Coronary artery (tissue), 2 donors: ENCODE data around the gene CTNNA3.

Experiments used
- DNase-seq: peaks from one replicate; pipeline ENCODE4 v3.0.0-alpha.2; 2017; ENCODE audit warnings: low spot score
- H3K27ac ChIP-seq, 2 donors: fragments of 200-600 bp; sonication (generic); one replicate each; pipeline ENCODE4 v1.5.1; 2016 to 2019
- H3K4me3 ChIP-seq: fragments of 200-600 bp; sonication (generic); 2 replicates; pipeline ENCODE4 v1.5.1; 2016; ENCODE audit warnings: mild to moderate bottlenecking, moderate library complexity
- CTCF ChIP-seq: fragments of 200-600 bp; sonication (generic); IDR thresholded peaks from one replicate; pipeline ENCODE4 v1.5.1; 2019; ENCODE audit warnings: antibody characterized with exemption

The CTNNA3 gene

GRCh38 chr10:66880292-66880691, 815.7 kb downstream of the CTNNA3 start:
- H3K4me3 ChIP-seq, result no peak overlapping the region
- no peak for DNase-seq
- H3K27ac ChIP-seq, result no peak overlapping the region
- TF ChIP-seq CTCF, result no peak

DNA sequence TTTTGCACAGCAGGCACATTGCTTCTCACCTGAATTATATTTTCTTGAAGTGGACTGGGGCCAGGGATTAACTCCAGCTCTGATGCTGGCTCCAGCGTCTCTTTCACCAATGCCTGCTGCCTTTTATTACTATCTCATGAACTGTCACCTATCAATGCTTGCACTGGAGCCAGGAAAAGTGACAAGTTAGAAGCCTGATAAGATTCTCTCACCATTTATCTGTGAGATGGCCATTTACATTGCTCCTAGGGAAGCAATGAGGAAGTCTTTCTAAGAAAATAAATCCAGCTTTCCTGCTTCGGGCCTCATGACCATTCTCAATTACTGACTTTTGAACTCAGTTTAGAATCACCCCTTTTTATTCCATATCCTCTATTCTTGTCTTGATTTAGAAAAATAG, 818.6 kb downstream of the CTNNA3 start:
- TF ChIP-seq CTCF, result no peak
- DNase-seq, result no peak
- no peak overlapping the region for H3K4me3 ChIP-seq
- no peak overlapping the region for H3K27ac ChIP-seq

GRCh38 chr10:66869635-66870034, 826.4 kb downstream of the CTNNA3 start:
- no peak for DNase-seq
- H3K27ac ChIP-seq, result no peak overlapping the region
- no peak for TF ChIP-seq CTCF
- H3K4me3 ChIP-seq, result no peak overlapping the region

DNA sequence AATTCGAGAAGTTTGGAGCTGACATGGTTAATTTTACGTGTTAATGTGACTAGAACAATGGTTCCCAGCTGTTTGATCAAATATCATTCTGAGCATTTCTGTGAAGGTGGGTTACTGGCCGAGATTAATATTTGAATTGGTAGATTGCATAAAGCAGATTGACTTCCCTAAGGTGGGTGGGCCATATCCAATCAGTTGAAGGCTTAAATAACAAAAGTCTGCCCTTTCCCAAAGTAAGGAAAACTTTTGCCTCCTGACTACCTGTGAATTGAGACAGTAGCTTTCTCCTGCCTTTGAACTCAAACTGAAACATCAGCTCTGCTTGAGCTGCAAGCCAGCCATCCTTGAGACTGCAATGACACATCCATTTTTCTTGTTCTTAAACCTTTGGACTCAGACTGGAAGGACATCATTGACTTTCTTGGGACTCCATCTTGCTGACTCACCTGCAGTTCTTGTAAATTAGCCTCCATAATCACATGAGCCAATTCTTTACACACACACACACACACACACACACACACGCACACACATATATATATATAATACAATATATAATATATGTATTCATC, 833.2 kb downstream of the CTNNA3 start:
- no peak overlapping the region for H3K4me3 ChIP-seq
- DNase-seq, result no peak
- no peak for TF ChIP-seq CTCF
- H3K27ac ChIP-seq, result no peak overlapping the region

DNA sequence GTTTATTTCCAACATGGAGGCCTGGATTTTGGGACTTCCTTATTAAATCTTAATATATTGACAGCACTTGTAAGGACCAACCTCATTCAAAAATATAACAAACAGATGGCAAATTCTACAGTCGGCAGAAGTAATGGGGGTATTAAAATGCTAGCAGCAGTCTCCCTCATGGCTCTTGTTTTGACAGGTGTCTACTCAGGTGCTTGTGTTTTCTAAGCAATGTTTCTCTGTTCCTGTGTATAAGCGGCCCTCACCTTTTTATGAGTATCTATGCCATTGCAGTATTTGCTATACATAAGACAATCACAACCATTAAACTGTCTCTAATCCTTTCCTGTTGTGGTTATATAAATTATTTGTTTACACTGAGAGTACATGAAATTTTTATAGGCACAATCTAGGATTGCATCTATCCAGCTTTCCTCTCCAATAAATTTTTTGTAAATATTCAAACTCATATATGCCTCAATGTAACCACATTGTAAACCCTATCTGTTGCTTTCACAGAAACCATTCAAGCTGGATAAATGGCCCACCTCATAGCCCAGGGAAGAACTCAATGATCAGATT, 835.5 kb downstream of the CTNNA3 start:
- no peak for TF ChIP-seq CTCF
- no peak overlapping the region for H3K4me3 ChIP-seq
- H3K27ac ChIP-seq, result no peak overlapping the region
- DNase-seq, result no peak

GRCh38 chr10:66852811-66853210, 843.2 kb downstream of the CTNNA3 start:
- no peak for DNase-seq
- Histone ChIP-seq H3K4me3 (no peak overlapping the region), H3K27ac (no peak overlapping the region)
- TF ChIP-seq CTCF, result no peak

DNA sequence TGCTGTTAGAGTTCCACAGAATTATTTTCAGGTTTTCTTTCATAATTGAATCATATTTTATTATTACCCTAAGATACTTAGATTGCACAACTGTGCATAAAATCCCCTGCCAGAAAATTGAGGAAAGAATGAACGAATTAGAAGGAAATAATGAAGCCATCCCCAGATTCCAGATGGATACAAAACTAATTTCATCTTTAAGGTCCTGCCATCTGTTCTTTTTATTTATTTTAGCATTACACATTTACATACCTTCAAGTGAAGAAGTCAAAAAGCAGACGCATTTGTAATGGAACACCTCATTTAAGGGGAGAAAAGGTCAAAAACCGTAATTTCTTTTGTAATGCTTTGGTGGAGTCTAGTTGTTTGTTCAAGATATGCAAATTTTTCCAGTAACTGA, 847.1 kb downstream of the CTNNA3 start:
- DNase-seq, result no peak
- H3K27ac ChIP-seq, result no peak overlapping the region
- no peak for TF ChIP-seq CTCF
- no peak overlapping the region for H3K4me3 ChIP-seq
